Heart left ventricle (tissue), 13 donors: ENCODE data around the gene SEMA4F.

ENCODE experiments used
- CTCF ChIP-seq, 12 donors: fragments of 200-600 bp; sonication (generic) in 4 of 12; IDR thresholded peaks; one replicate each; pipeline versions ENCODE4 v1.5.0 to v1.8.0; 2018 to 2022; ENCODE audit warnings: antibody characterized with exemption in 12 of 12, mild to moderate bottlenecking in 5 of 12
- POLR2A ChIP-seq, 2 donors: fragments of 450-650 bp; IDR thresholded peaks; one replicate each; pipeline ENCODE4 v1.6.1; 2017; ENCODE audit warnings: antibody characterized with exemption in 2 of 2, mild to moderate bottlenecking in 2 of 2, moderate library complexity in 2 of 2
- donor health status: ischemic (EF 13 %, LVEDD 7.1; RV severe dilation, severe dysfunction).
- donor health status: DM: no; HTN: yes; CAD: no.
- donor health status: DM: no; HTN: no; CAD: no.
- donor health status: ischemic (EF 25% LVEDD 6.9; RV normal size, moderate dysfunction).
- donor health status: ischemic (EF 25% LVEDD 5.7; RV mildly dilated, moderate dysfunction).
- donor health status: ischemic (EF 35%, LVEDD 5.7; RV mildly dilated, moderate dysfunction).
- donor health status: nonischemic (EF 11% LVEDD 7.7; RV severe dilation, severe dysfunction).
- donor health status: DM: yes; HTN: yes; CAD: no.
- donor health status: PGD.
- donor health status: ischemic (EF 29% LVEDD 5.4; RV normal size, mild dysfunction).
- donor health status: nonischemic (EF 23%, LVEDD 6.1; RV moderate dilation, normal function).

GRCh38 chr2:74728842-74729241 lies 74.8 kb downstream of the SEMA4F start:
- TF ChIP-seq POLR2A (IDR thresholded peaks at IDR 0.05) (no peak), CTCF (IDR thresholded peaks at IDR 0.05) (no peak)
